IPS-18a (cell line): ENCODE data around the gene TPM4.
A peak's percentile ranks its signal among the peaks of the same experiment; 100 is the strongest.
"Not testable (repeated sequence)": the region's sequence is repeated elsewhere in the genome, so short reads cannot be mapped to it uniquely, and the experiment has no call there.

Experiments used
- H3K27ac ChIP-seq: one replicate; pipeline ENCODE4 v1.5.1; 2013; ENCODE audit warnings: low read length
- H3K27me3 ChIP-seq: one replicate; pipeline ENCODE4 v1.6.1; 2013; ENCODE audit warnings: mild to moderate bottlenecking, low read length; ENCODE audit not compliant: control insufficient read depth, insufficient read depth
- H3K36me3 ChIP-seq: one replicate; pipeline ENCODE4 v1.6.1; 2013; ENCODE audit warnings: low read depth, low read length; ENCODE audit not compliant: control insufficient read depth
- H3K4me1 ChIP-seq: one replicate; pipeline ENCODE4 v1.6.1; 2013; ENCODE audit warnings: low read depth, low read length; ENCODE audit not compliant: control insufficient read depth
- H3K4me3 ChIP-seq: one replicate; pipeline ENCODE4 v1.5.1; 2013; ENCODE audit warnings: low read length
- H3K9ac ChIP-seq: one replicate; pipeline ENCODE4 v1.6.1; 2013; ENCODE audit warnings: mild to moderate bottlenecking, low read length, moderate library complexity
- H3K9me3 ChIP-seq: one replicate; pipeline ENCODE4 v1.6.1; 2013; ENCODE audit warnings: low read depth, low read length; ENCODE audit not compliant: control insufficient read depth

Gene TPM4

GRCh38 chr19:16075430-16076153 is 703 bp upstream of the TPM4 start:
- Histone ChIP-seq H3K4me3 (peak overlapping the region; percentile 76), H3K27me3 (no peaks in the 10 kb centered on the region), H3K9ac (peak overlapping the region; percentile 91), H3K9me3 (no peaks in the 10 kb centered on the region), H3K36me3 (no peaks in the 10 kb centered on the region), H3K27ac (peak overlapping the region; percentile 69), H3K4me1 (peaks cover 15% of the 10 kb centered on the region)

GRCh38 chr19:16076958-16077611 is 790 bp downstream of the TPM4 start:
- peak overlapping the region; percentile 93 for H3K27ac ChIP-seq
- no peaks in the 10 kb centered on the region for H3K27me3 ChIP-seq
- peak overlapping the region; percentile 91 for H3K9ac ChIP-seq
- H3K4me3 ChIP-seq: peak overlapping the region; percentile 76
- no peaks in the 10 kb centered on the region for H3K9me3 ChIP-seq
- peaks cover 15% of the 10 kb centered on the region for H3K4me1 ChIP-seq
- H3K36me3 ChIP-seq: peaks cover 12% of the 10 kb centered on the region

DNA sequence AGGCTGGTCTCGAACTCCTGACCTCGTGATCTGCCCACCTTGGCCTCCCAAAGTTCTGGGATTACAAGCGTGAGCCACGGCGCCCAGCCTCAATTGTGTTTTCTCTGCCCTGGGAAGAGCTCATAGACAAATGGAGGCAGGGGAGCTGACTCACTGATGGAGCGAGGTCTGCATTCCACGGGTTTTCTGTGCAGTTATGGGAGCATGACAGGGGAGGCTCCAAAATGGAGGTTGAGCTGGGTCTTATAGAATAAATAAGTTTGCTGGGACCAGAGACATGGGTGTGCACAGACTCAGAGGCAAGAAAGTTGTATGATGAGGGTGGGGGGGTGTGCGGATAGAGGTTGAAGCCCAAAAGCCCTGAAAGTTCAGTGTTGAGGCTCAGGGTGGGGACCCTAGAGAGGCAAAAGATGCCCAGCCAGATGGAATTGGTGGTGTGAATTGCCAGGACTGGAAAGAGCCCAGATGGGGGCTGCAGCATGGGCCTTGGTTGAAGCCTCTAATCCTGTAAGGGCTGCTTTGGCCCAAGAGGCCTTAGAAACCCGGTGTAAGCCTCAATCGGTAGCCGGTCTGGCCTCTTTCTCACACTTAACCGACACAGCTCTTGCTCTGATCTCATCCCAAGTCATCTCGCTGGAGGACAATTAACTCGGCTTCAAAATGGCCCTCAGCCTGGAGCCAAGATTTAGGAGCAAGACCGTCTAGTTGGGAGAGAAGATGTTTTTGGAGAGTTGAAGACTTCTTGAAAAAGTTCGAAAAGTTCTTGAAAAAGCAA is 1.9 kb downstream of the TPM4 start:
- Histone ChIP-seq H3K27ac (peak overlapping the region; percentile 93), H3K36me3 (peaks cover 23% of the 10 kb centered on the region), H3K4me1 (peaks cover 15% of the 10 kb centered on the region), H3K4me3 (peak overlapping the region; percentile 76), H3K9me3 (no peaks in the 10 kb centered on the region), H3K9ac (peak overlapping the region; percentile 91), H3K27me3 (no peaks in the 10 kb centered on the region)

DNA sequence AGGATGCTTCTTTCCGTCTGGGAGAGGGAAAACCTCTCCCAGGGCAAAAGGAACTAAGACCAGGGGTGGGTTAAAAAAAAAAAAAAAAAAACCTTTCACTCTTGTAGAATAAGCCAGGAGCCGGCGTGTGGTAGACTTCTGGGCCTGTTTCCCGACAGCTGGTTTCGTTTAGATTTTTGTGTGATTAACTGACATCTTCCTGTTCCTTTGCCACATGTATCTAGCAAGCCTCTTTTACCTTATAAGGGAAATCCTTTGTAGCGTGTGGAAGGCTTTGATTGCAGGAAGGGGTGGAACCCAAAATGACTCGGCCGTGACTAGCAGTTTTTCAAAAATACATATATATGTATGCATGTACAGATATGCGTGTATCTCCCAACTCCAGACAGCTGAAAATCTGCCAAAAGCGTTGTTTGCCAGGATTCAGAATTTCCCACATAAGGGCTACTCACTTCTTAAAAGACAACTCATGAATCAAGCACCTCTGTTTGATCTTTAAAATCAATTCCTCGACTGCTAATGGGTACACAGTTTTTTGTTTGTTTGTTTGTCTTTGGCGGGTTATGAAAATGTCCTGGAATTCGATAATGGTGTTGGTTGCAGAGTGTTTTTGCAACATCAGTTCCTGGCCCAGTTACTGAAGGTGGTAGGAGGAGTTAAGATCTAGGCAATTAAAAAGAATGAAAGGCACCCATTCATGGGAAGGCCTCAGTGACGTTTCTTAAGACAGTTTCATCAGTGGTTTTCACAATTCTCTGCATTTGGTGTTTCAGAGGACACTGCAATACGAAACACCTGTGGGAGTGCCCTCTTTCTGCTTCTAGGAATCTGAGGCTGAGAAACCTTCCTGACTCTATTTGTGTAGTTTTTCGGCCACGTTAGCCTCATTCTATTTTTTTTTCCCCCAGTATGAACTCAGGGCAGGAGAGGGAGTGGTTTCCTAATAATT is 2.7 kb downstream of the TPM4 start:
- no peaks in the 10 kb centered on the region for H3K9me3 ChIP-seq
- peak overlapping the region; percentile 91 for H3K9ac ChIP-seq
- H3K27me3 ChIP-seq: no peaks in the 10 kb centered on the region
- H3K27ac ChIP-seq: peak overlapping the region; percentile 93
- H3K4me3 ChIP-seq: peak overlapping the region; percentile 76
- H3K4me1 ChIP-seq: peaks cover 15% of the 10 kb centered on the region
- peaks cover 31% of the 10 kb centered on the region for H3K36me3 ChIP-seq

GRCh38 chr19:16084067-16084685 is 7.9 kb downstream of the TPM4 start:
- Histone ChIP-seq H3K36me3 (peaks cover 81% of the 10 kb centered on the region), H3K4me1 (peaks cover 3% of the 10 kb centered on the region), H3K4me3 (no peak overlapping the region), H3K9ac (no peak overlapping the region), H3K27ac (no peak overlapping the region), H3K27me3 (no peaks in the 10 kb centered on the region), H3K9me3 (no peaks in the 10 kb centered on the region)

DNA sequence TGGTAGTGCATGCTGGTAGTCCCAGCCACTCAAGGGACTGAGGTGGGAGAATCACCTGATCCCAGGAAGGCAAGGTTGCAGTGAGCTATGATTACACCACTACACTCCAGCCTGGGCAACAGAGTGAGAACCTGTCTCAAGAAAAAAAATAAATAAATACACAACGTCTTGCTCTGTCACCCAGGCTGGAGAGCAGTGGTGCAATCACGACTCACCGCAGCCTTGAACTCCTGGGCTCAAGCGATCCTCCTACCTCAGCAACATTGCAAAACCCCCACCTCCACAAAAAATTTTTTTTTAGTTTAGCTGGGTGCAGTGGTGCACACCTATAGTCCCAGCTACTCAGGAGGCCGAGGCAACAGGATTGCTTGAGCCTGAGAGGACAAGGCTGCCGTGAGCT is 8.8 kb downstream of the TPM4 start:
- no peaks in the 10 kb centered on the region for H3K9me3 ChIP-seq
- H3K27ac ChIP-seq: no peak overlapping the region
- no peak overlapping the region for H3K9ac ChIP-seq
- H3K27me3 ChIP-seq: no peaks in the 10 kb centered on the region
- no peaks in the 10 kb centered on the region for H3K4me1 ChIP-seq
- no peak overlapping the region for H3K4me3 ChIP-seq
- peaks cover 90% of the 10 kb centered on the region for H3K36me3 ChIP-seq

GRCh38 chr19:16087404-16087803 is 11.1 kb downstream of the TPM4 start:
- not testable (repeated sequence) for H3K9me3 ChIP-seq, H3K4me3 ChIP-seq, H3K9ac ChIP-seq, H3K4me1 ChIP-seq, H3K27ac ChIP-seq, H3K27me3 ChIP-seq
- peaks cover 98% of the 10 kb centered on the region for H3K36me3 ChIP-seq

DNA sequence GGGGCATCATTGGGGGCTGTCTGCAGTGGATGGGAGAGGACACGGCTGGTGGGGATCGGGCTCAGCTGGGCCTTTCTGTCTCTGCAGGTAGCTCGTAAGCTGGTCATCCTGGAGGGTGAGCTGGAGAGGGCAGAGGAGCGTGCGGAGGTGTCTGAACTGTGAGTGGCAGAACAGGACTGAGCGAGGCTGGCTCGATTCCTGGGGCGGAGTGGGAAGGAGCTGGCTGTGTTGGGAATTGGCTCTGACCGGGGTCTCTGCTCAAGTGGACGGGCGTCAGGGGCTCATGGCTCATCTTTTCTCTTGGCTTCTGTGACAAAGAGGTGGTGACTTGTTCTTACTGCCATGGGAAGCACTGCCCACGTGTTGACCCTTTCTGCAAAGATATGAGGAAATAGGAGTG is 11.6 kb downstream of the TPM4 start:
- Histone ChIP-seq H3K27ac (no peak overlapping the region), H3K4me3 (no peak overlapping the region), H3K27me3 (no peaks in the 10 kb centered on the region), H3K36me3 (peaks cover 98% of the 10 kb centered on the region), H3K9ac (no peak overlapping the region), H3K4me1 (no peaks in the 10 kb centered on the region), H3K9me3 (no peaks in the 10 kb centered on the region)

GRCh38 chr19:16088351-16089009 is 12.2 kb downstream of the TPM4 start:
- Histone ChIP-seq H3K36me3 (peaks cover 98% of the 10 kb centered on the region), H3K9ac (no peak overlapping the region), H3K27me3 (no peaks in the 10 kb centered on the region), H3K27ac (no peak overlapping the region), H3K4me1 (no peaks in the 10 kb centered on the region), H3K4me3 (no peak overlapping the region), H3K9me3 (no peaks in the 10 kb centered on the region)

- H3K9me3 ChIP-seq: no peaks in the 10 kb centered on the region
- H3K27me3 ChIP-seq: no peaks in the 10 kb centered on the region
- H3K4me1 ChIP-seq: no peaks in the 10 kb centered on the region
- H3K27ac ChIP-seq: no peak overlapping the region
- H3K9ac ChIP-seq: no peak overlapping the region
- peaks cover 97% of the 10 kb centered on the region for H3K36me3 ChIP-seq
- H3K4me3 ChIP-seq: no peak overlapping the region
These were observed 12.9 kb downstream of the TPM4 start for GRCh38 chr19:16089010-16089846.
